Coronary artery (tissue), 2 donors: ENCODE results near the gene DPH1.

Experiments used
- DNase-seq: peaks from one replicate; pipeline ENCODE4 v3.0.0-alpha.2; 2017; ENCODE audit warnings: low spot score
- H3K27ac ChIP-seq, 2 donors: fragments of 200-600 bp; sonication (generic); one replicate each; pipeline ENCODE4 v1.5.1; 2016 to 2019
- H3K4me3 ChIP-seq: fragments of 200-600 bp; sonication (generic); 2 replicates; pipeline ENCODE4 v1.5.1; 2016; ENCODE audit warnings: mild to moderate bottlenecking, moderate library complexity
- TF ChIP-seq, protein P1 (sequence below): fragments of 200-600 bp; sonication (generic); IDR thresholded peaks from one replicate; pipeline ENCODE4 v1.5.1; 2019; ENCODE audit warnings: antibody characterized with exemption

Gene DPH1

DNA sequence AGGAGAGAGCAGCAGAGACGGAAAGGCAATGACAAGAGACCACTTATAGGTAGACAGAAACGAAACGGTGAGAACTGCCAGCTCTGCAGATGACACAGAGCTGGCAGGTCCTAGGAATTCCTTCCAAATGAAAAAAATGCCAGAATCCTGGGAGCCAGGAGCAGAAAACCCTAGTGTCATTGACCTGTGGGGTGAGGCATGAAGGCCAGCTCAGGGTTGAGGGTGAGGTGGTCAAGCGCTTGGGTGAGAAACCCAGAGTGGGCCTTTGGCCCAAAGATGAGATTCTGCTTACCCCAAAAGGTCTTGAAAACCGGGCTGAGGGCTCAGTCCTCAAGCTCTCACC lies 34.2 kb downstream of the DPH1 start:
- Histone ChIP-seq H3K27ac (peak overlapping the region in 1 of 2 donors; percentile 84), H3K4me3 (no peak overlapping the region)
- DNase-seq = no peak
- TF ChIP-seq, protein P1, sequence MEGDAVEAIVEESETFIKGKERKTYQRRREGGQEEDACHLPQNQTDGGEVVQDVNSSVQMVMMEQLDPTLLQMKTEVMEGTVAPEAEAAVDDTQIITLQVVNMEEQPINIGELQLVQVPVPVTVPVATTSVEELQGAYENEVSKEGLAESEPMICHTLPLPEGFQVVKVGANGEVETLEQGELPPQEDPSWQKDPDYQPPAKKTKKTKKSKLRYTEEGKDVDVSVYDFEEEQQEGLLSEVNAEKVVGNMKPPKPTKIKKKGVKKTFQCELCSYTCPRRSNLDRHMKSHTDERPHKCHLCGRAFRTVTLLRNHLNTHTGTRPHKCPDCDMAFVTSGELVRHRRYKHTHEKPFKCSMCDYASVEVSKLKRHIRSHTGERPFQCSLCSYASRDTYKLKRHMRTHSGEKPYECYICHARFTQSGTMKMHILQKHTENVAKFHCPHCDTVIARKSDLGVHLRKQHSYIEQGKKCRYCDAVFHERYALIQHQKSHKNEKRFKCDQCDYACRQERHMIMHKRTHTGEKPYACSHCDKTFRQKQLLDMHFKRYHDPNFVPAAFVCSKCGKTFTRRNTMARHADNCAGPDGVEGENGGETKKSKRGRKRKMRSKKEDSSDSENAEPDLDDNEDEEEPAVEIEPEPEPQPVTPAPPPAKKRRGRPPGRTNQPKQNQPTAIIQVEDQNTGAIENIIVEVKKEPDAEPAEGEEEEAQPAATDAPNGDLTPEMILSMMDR = no peak

DNA sequence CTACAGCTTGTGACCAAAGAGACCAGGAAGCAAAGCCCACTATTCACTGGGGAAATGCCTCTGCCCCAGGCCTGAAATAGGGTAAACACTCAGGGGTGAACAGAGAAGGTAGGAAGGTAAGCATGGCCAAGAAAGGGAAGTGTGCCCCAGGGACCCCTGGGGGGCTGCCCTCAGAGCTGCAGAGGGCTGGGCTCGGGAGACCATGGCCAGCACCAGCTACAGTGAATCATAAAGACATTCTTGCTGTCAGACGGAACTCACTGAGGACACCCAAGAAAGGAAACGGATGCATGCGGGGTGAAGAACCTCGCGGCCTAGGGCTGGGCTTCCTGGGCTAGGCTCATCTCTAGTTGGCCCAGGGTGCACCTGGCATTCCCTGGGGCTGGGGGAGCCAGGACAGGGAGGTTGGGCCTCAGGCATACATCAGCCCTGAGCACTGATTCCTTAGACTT lies 34.6 kb downstream of the DPH1 start:
- no peak overlapping the region for H3K4me3 ChIP-seq
- TF ChIP-seq, protein P1 = no peak
- DNase-seq = no peak
- peak overlapping the region in 1 of 2 donors; percentile 84 for H3K27ac ChIP-seq

DNA sequence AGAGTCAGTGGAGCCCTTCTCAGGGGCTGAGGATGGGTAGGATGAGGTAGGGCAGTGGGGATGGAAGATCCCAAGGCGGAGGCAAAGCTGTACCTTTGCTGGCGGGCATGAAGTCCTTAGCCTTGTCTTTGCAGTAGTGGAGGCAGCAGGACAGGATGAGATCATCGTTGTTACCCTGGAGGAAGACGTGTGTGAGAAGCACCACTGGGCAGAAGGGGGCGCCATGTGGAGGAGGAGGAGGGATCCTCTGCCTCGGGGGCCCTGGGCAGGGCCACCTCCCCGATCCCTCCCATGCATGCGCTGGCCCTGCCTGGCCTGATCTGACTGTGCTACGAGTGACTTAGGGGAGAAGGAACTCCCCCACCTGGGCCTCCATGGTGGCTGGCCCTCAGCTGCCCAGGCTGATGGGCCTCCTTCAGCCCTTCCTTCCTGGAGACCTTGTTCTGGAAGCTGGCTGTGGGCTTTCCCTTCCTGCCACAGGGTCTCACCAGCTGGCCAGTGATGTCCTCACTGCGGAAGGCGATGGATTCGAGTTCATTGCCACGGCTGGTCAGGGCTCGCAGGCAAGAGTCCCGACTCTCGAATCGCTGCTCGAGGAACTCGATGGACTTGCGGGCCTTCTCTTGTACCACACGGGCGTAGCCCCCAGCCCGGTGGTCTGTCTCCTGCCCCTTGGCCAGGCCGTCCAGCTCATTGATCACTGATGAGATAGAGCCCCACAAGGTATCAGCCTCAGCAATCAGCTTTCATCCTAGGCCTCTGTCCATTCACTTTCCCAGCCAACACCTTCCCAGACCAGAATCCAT lies 35.2 kb downstream of the DPH1 start:
- TF ChIP-seq, protein P1 = no peak
- DNase-seq = no peak
- H3K4me3 ChIP-seq = no peak overlapping the region
- H3K27ac ChIP-seq = peak overlapping the region; percentile 2 to 84

DNA sequence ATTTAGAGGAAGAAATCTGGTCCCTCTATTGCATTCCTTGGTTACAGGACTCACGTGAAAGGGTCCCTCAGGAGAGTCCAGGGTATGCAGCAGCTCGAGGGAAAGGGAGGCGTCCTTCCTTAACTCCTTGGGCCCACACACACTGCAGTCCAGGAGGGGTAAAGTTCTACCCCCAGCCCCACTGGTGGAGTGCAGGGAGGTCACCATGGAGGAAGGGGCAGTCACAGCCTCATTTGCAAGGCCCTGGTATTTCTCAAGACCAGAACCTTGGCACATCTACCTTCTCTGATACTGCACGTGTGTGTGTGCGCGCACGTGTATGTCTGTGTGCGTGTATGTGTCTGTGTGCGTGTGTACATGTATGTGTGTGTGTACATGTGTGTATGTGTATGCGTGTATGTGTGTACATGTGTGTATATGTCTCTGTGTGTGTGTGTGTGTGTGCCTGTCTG lies 36.0 kb downstream of the DPH1 start:
- TF ChIP-seq, protein P1 = no peak
- H3K27ac ChIP-seq = peak overlapping the region; percentile 2 to 84
- no peak for DNase-seq
- H3K4me3 ChIP-seq = no peak overlapping the region

DNA sequence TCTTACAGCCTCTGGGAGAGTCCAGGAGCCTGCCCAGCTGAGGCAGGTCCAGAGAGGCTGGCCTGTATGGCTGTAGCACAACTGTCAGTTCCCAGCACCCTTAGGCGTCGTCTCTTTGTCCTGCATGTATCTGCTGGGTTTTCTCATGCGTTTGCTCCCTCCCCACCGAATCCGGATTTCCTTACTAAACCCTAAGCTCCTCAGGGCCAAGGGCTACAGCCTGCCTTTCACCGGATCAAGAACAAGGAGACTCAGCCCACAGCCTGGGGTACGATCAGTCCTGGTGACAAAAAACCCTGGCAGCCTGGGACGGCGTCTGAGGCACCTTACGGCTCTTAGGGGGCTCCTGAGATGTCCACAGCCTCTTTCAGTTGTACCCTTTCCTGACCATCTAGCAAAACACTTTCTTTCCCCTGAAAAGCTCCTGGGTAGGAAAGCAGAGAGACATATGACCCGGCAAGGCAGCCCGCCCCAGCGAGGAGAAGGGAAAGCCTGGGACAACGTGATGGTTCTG lies 37.2 kb downstream of the DPH1 start:
- DNase-seq = no peak
- H3K4me3 ChIP-seq = no peak overlapping the region
- H3K27ac ChIP-seq = peak overlapping the region in 1 of 2 donors; percentile 84
- TF ChIP-seq, protein P1 = no peak

DNA sequence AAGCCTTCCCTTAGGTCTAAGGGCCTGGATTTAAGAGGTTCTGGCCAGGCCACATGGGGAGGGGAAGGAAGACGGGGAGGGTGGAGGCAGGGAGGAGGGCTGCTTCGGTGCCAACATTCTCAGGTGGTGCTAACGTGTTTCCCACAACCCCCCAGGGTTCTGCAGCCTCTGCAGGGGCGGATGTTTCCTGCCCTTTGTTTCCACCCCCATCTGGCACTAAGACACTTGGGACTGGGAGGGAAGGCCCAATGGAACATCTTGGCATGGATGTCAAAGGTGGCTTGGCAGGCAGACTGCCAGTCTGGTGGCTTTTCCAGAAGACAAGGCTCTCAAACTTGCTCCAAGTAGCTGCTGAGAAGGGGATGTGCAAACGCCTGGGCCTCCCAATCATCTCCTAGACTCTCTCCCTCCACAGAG lies 37.7 kb downstream of the DPH1 start:
- Histone ChIP-seq H3K27ac (peak overlapping the region in 1 of 2 donors; percentile 84), H3K4me3 (no peak overlapping the region)
- TF ChIP-seq, protein P1 = no peak
- no peak for DNase-seq
